ENCODE results near the gene SFT2D2.

Gene SFT2D2

GRCh38 chr1:168266644-168267186 lies 40.9 kb downstream of the SFT2D2 start:
- no peak for DNase-seq

- DNase-seq: no peak
Measured at GRCh38 chr1:168271636-168272035, 45.8 kb downstream of the SFT2D2 start.

- DNase-seq: peak; percentile 24
Measured at GRCh38 chr1:168273575-168273974, 47.8 kb downstream of the SFT2D2 start.

- no peak for DNase-seq
Measured at GRCh38 chr1:168279253-168279652, 53.4 kb downstream of the SFT2D2 start.

- peak; percentile 10 for DNase-seq
Measured at GRCh38 chr1:168280296-168280927, 54.6 kb downstream of the SFT2D2 start, which contains the start of gene TBX19. TSS of gene TBX19 (plus strand) at chr1:168280877. CDS start at chr1:168281091, 214 bp downstream.

- DNase-seq: no peak
Measured at GRCh38 chr1:168281603-168282325, 56.0 kb downstream of the SFT2D2 start.

GRCh38 chr1:168285521-168285790 lies 59.7 kb downstream of the SFT2D2 start:
- no peak for DNase-seq

- no peak for DNase-seq
Measured at GRCh38 chr1:168285971-168286927, 60.4 kb downstream of the SFT2D2 start.

GRCh38 chr1:168287237-168287664 lies 61.4 kb downstream of the SFT2D2 start:
- peak; percentile 73 for DNase-seq

GRCh38 chr1:168288311-168289052 lies 62.7 kb downstream of the SFT2D2 start:
- DNase-seq: peak; percentile 45

- no peak for DNase-seq
Measured at GRCh38 chr1:168291222-168291837, 65.5 kb downstream of the SFT2D2 start.

- DNase-seq: no peak
Measured at GRCh38 chr1:168293356-168293755, 67.6 kb downstream of the SFT2D2 start.

GRCh38 chr1:168295411-168296114 lies 69.8 kb downstream of the SFT2D2 start:
- DNase-seq: no peak

GRCh38 chr1:168297019-168297730 lies 71.4 kb downstream of the SFT2D2 start:
- DNase-seq: no peak

- no peak for DNase-seq
Measured at GRCh38 chr1:168298446-168298845, 72.6 kb downstream of the SFT2D2 start.

GRCh38 chr1:168300626-168301025 lies 74.8 kb downstream of the SFT2D2 start:
- DNase-seq: no peak

- peak; percentile 91 for DNase-seq
Measured at GRCh38 chr1:168301664-168302320, 76.0 kb downstream of the SFT2D2 start.

Data from fibroblast of skin of back (primary cell).